Measurements from ENCODE around the gene C17orf114.

C17orf114 gene

DNA sequence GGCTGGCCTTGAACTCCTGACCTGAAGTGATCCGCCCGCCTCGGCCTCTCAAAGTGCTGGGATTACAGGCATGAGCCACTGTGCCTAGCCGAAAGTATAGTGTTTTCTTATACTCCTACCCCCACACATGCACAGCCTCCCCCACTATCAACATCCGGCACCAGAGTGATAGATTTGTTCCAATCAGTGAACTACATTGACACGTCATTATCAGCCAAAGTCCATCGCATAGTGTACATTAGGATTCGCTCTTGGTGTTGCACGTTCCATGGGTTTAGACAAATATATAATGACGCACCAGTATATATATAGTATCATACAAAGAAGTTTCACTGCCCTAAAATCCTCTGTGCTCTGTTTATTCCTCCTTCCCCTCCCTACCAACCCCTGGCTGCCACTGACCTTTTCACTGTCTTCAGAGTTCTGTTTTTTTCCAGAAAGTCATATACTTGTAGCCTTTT is 42.3 kb downstream of the C17orf114 start (continued):
- TF ChIP-seq REPIN1 (CRISPR knock-in tag; IDR thresholded peaks at IDR 0.05; ENCODE audit: borderline replicate concordance, low read depth) (peak; percentile 63; the same call in 1 of the 2 replicates), FOXK2 (IDR thresholded peaks at IDR 0.05) (peak; percentile 93), CCDC6 (CRISPR knock-in tag; IDR thresholded peaks at IDR 0.05) (peak; percentile 66; the same call in 1 of the 2 replicates), ZNF431 (CRISPR knock-in tag; IDR thresholded peaks at IDR 0.05; ENCODE audit: borderline replicate concordance, low read depth) (peak; percentile 67; the same call in 1 of the 2 replicates), HMG20B (CRISPR knock-in tag; conservative IDR thresholded peaks at IDR 0.05) (peak; percentile 88; the same call in 1 of the 2 replicates), ZNF136 (CRISPR knock-in tag; IDR thresholded peaks at IDR 0.05; ENCODE audit: low read depth) (no peak), STAG1 (CRISPR knock-in tag; IDR thresholded peaks at IDR 0.05) (no peak; the same call in 1 of the 2 replicates), DMAP1 (CRISPR knock-in tag; IDR thresholded peaks at IDR 0.05) (peak; percentile 73; the same call in 1 of the 2 replicates), ZNF605 (CRISPR knock-in tag; IDR thresholded peaks at IDR 0.05) (no peak), HNF4A (CRISPR knock-in tag; IDR thresholded peaks at IDR 0.05) (peak; percentile 95), ZNF776 (CRISPR knock-in tag; IDR thresholded peaks at IDR 0.05) (no peak), SETDB1 (CRISPR knock-in tag; IDR thresholded peaks at IDR 0.05; ENCODE audit: borderline replicate concordance) (no peak), POLR2AphosphoS2 (IDR thresholded peaks at IDR 0.05; ENCODE audit: low read depth, low read length) (no peak), SAFB2 (CRISPR knock-in tag; IDR thresholded peaks at IDR 0.05; ENCODE audit: borderline replicate concordance, low read depth) (no peak), ZNF543 (CRISPR knock-in tag; IDR thresholded peaks at IDR 0.05) (peak; percentile 75; the same call in 1 of the 2 replicates), MTF1 (CRISPR knock-in tag; IDR thresholded peaks at IDR 0.05) (no peak), ZC3H4 (CRISPR knock-in tag; IDR thresholded peaks at IDR 0.05; ENCODE audit: borderline replicate concordance) (no peak), PRMT3 (CRISPR knock-in tag; IDR thresholded peaks at IDR 0.05; ENCODE audit: borderline replicate concordance, low read depth) (no peak), IRF1 (CRISPR knock-in tag; IDR thresholded peaks at IDR 0.05; ENCODE audit: low read depth) (no peak), ZSCAN29 (CRISPR knock-in tag; conservative IDR thresholded peaks at IDR 0.05) (peak; percentile 91; the same call in 1 of the 2 replicates), MTF2 (CRISPR knock-in tag; IDR thresholded peaks at IDR 0.05; ENCODE audit: borderline replicate concordance) (no peak), ARNT (IDR thresholded peaks at IDR 0.05) (no peak), SIN3B (IDR thresholded peaks at IDR 0.05; ENCODE audit: low read length) (no peak), PLRG1 (conservative IDR thresholded peaks at IDR 0.05) (no peak), RFXANK (CRISPR knock-in tag; IDR thresholded peaks at IDR 0.05) (peak; percentile 79; the same call in 1 of the 2 replicates), PHB2 (IDR thresholded peaks at IDR 0.05; ENCODE audit: partially characterized antibody) (no peak), ZNF589 (CRISPR knock-in tag; conservative IDR thresholded peaks at IDR 0.05) (0 out of 2 replicates have a peak, but pooled peaks have one; percentile 79), HNRNPK (IDR thresholded peaks at IDR 0.05; ENCODE audit: low read depth, low read length, poor library complexity, severe bottlenecking) (no peak)
- TF ChIP-seq, protein P1, sequence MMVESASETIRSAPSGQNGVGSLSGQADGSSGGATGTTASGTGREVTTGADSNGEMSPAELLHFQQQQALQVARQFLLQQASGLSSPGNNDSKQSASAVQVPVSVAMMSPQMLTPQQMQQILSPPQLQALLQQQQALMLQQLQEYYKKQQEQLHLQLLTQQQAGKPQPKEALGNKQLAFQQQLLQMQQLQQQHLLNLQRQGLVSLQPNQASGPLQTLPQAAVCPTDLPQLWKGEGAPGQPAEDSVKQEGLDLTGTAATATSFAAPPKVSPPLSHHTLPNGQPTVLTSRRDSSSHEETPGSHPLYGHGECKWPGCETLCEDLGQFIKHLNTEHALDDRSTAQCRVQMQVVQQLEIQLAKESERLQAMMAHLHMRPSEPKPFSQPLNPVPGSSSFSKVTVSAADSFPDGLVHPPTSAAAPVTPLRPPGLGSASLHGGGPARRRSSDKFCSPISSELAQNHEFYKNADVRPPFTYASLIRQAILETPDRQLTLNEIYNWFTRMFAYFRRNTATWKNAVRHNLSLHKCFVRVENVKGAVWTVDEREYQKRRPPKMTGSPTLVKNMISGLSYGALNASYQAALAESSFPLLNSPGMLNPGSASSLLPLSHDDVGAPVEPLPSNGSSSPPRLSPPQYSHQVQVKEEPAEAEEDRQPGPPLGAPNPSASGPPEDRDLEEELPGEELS (CRISPR knock-in tag; IDR thresholded peaks at IDR 0.05), result peak; percentile 98
- TF ChIP-seq, protein P2, sequence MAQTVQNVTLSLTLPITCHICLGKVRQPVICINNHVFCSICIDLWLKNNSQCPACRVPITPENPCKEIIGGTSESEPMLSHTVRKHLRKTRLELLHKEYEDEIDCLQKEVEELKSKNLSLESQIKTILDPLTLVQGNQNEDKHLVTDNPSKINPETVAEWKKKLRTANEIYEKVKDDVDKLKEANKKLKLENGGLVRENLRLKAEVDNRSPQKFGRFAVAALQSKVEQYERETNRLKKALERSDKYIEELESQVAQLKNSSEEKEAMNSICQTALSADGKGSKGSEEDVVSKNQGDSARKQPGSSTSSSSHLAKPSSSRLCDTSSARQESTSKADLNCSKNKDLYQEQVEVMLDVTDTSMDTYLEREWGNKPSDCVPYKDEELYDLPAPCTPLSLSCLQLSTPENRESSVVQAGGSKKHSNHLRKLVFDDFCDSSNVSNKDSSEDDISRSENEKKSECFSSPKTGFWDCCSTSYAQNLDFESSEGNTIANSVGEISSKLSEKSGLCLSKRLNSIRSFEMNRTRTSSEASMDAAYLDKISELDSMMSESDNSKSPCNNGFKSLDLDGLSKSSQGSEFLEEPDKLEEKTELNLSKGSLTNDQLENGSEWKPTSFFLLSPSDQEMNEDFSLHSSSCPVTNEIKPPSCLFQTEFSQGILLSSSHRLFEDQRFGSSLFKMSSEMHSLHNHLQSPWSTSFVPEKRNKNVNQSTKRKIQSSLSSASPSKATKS (CRISPR knock-in tag; IDR thresholded peaks at IDR 0.05), result no peak; the same call in 1 of the 2 replicates
